ENCODE results near the gene RAD51D.

RAD51D gene

GRCh38 chr17:35063514-35064223, 56.0 kb downstream of the RAD51D start, which contains the start of gene RFFL (continued):
- peak; percentile 63; the same call in 1 of the 2 replicates for TF ChIP-seq ZNF184 (tag by site-specific recombination; IDR thresholded peaks at IDR 0.05)
- no peak for TF ChIP-seq ZSCAN23 (tag by site-specific recombination; IDR thresholded peaks at IDR 0.05)
- peak; percentile 95 for TF ChIP-seq ZNF561 (tag by site-specific recombination; IDR thresholded peaks at IDR 0.05; ENCODE audit: borderline replicate concordance)
- TF ChIP-seq ZNF792 (tag by site-specific recombination; IDR thresholded peaks at IDR 0.05): no peak
- peak; percentile 59; the same call in 1 of the 2 replicates for TF ChIP-seq ZBTB21 (tag by site-specific recombination; IDR thresholded peaks at IDR 0.05)
- TF ChIP-seq ZNF654 (tag by site-specific recombination; IDR thresholded peaks at IDR 0.05; ENCODE audit: low read depth): peak; percentile 31
- TF ChIP-seq ZNF24 (tag by site-specific recombination; IDR thresholded peaks at IDR 0.05): peak; percentile 73
- TF ChIP-seq ZSCAN5A (tag by site-specific recombination; IDR thresholded peaks at IDR 0.05): no peak
- TF ChIP-seq BCL11B (tag by site-specific recombination; IDR thresholded peaks at IDR 0.05; ENCODE audit: low read depth): no peak
- 0 out of 2 replicates have a peak, but pooled peaks have one; percentile 56 for TF ChIP-seq ZNF18 (tag by site-specific recombination; IDR thresholded peaks at IDR 0.05)
- no peak; the same call in 1 of the 2 replicates for TF ChIP-seq HOXD13 (CRISPR knock-in tag; IDR thresholded peaks at IDR 0.05; ENCODE audit: borderline replicate concordance)
- TF ChIP-seq ZBTB20 (tag by site-specific recombination; IDR thresholded peaks at IDR 0.05): peak; percentile 52
- TF ChIP-seq PATZ1 (tag by site-specific recombination; IDR thresholded peaks at IDR 0.05): peak; percentile 72
- no peak for TF ChIP-seq ZNF776 (tag by site-specific recombination; IDR thresholded peaks at IDR 0.05; ENCODE audit: borderline replicate concordance)
- TF ChIP-seq ZNF148 (tag by site-specific recombination; IDR thresholded peaks at IDR 0.05; ENCODE audit: borderline replicate concordance): no peak
- TF ChIP-seq ZSCAN30 (tag by site-specific recombination; IDR thresholded peaks at IDR 0.05): peak; percentile 97
- TF ChIP-seq HIC1 (tag by site-specific recombination; IDR thresholded peaks at IDR 0.05): peak; percentile 89
- peak; percentile 94 for TF ChIP-seq IKZF3 (tag by site-specific recombination; IDR thresholded peaks at IDR 0.05)
- TF ChIP-seq ZNF518A (tag by site-specific recombination; conservative IDR thresholded peaks at IDR 0.05; ENCODE audit: low read depth): 0 out of 2 replicates have a peak, but pooled peaks have one; percentile 38
- TF ChIP-seq ZIC2 (tag by site-specific recombination; IDR thresholded peaks at IDR 0.05): peak; percentile 97
- no peak for TF ChIP-seq ZBTB7A (tag by site-specific recombination; IDR thresholded peaks at IDR 0.05; ENCODE audit: low read depth)
- no peak for TF ChIP-seq GLI4 (tag by site-specific recombination; IDR thresholded peaks at IDR 0.05)
- TF ChIP-seq ZNF169 (tag by site-specific recombination; IDR thresholded peaks at IDR 0.05): no peak
- TF ChIP-seq ZNF394 (tag by site-specific recombination; IDR thresholded peaks at IDR 0.05; ENCODE audit: borderline replicate concordance): peak; percentile 51; the same call in 1 of the 2 replicates
